GM08714 (cell line): ENCODE data around the gene OR5B21.

Source experiments
- H3K4me3 ChIP-seq: fragments of 200-500 bp; sonication (Bioruptor generic); 2 replicates; pipeline ENCODE4 v1.5.1; 2014; ENCODE audit warnings: mild to moderate bottlenecking, low read length, inconsistent platforms
- ZNF274 ChIP-seq: IDR thresholded peaks from 2 replicates; pipeline ENCODE4 v1.6.1; 2012; ENCODE audit warnings: mild to moderate bottlenecking, low read depth, low read length

Gene OR5B21

GRCh38 chr11:58506935-58507334 lies 970 bp downstream of the OR5B21 start:
- H3K4me3 ChIP-seq = no peak overlapping the region; the same call in none of the 2 replicates
- no peak for TF ChIP-seq ZNF274

GRCh38 chr11:58505849-58506248 lies 2.1 kb downstream of the OR5B21 start:
- TF ChIP-seq ZNF274 = no peak
- no peak overlapping the region for H3K4me3 ChIP-seq

- H3K4me3 ChIP-seq = no peak overlapping the region
- TF ChIP-seq ZNF274 = no peak
Measured at GRCh38 chr11:58504232-58504631, 3.7 kb downstream of the OR5B21 start.

- H3K4me3 ChIP-seq = peak overlapping the region; percentile 26; the same call in 1 of the 2 replicates
- no peak for TF ChIP-seq ZNF274
Measured at GRCh38 chr11:58503361-58503856, 4.5 kb downstream of the OR5B21 start.

DNA sequence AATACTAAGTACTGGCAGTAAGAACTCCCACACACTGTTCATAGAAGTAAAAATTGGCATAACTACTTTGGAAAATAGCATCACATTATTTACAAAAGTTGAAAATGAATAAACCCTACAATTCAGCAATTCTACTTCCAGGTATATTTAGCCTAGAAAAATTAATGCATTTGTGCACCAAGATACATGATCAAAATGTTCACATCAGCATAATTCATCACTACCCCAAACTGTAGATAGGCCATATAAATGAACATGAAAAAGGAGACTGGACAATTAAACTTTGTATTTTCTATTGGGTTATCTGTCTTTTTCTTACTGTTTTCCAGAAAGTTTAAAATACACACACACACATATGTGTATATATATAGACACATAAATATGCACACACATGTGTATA lies 5.9 kb downstream of the OR5B21 start:
- TF ChIP-seq ZNF274 = no peak
- H3K4me3 ChIP-seq = no peak overlapping the region

- TF ChIP-seq ZNF274 = no peak
- H3K4me3 ChIP-seq = no peak overlapping the region
Measured at GRCh38 chr11:58498464-58498863, 9.4 kb downstream of the OR5B21 start.

DNA sequence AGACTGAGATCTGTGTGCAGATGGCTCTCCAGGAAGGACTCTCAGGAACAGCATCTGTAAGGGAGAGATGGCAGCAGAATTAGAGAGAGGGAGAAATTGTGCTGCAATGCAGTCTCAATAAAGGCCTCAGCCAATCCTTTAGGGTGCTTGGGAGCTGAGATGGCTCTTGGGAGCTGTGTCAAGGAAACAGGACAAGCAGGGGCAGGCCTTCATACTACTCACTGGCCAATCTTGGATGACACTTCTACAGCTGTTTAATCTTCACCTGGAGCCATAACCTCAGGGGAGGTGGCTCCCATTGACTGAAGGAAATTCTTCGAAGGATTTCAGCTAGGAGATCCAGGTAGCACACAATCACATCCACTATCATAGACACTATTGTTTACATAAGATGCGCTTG lies 10.0 kb downstream of the OR5B21 start:
- TF ChIP-seq ZNF274 = no peak
- H3K4me3 ChIP-seq = no peak overlapping the region

- TF ChIP-seq ZNF274 = no peak
- no peak overlapping the region for H3K4me3 ChIP-seq
Measured at GRCh38 chr11:58495906-58496305, 12.0 kb downstream of the OR5B21 start.

DNA sequence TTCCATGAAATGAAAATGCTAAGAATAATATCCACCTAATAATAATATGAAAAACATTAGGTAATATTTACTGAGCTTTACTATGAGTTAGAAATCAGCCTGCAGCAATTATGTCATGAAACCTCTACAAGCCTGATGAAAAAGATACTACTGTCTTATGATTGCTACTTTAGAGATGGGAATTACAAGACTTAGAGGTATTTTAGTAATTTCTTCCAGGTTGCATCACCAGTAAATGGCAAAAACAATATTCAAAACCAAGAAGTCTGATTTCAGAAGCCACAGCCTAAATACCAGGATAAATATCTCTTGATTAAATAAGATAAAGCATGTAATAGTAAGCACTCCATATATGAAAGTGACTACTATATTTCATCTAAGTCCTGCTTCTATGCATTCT lies 13.8 kb downstream of the OR5B21 start:
- H3K4me3 ChIP-seq = no peak overlapping the region
- no peak for TF ChIP-seq ZNF274

GRCh38 chr11:58493676-58494075 lies 14.2 kb downstream of the OR5B21 start:
- TF ChIP-seq ZNF274 = no peak
- no peak overlapping the region for H3K4me3 ChIP-seq

DNA sequence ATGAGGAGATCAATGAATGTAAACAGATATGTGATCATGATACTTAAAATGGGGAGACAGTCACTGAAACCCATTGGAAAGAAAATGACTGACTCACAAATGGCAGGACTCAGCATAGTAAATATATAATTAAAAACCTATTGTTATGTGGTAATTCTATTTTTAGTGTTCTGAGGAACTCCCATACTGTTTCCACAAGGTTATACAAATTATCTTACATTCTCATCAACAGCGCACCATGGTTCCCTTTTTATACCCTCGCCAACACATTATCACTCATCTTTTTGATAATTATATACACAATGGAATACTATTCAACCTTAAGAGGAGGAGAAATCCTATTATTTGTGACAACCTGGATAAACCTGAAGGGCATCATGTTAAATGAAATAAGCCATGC lies 17.1 kb downstream of the OR5B21 start:
- TF ChIP-seq ZNF274 = no peak
- H3K4me3 ChIP-seq = no peak overlapping the region

DNA sequence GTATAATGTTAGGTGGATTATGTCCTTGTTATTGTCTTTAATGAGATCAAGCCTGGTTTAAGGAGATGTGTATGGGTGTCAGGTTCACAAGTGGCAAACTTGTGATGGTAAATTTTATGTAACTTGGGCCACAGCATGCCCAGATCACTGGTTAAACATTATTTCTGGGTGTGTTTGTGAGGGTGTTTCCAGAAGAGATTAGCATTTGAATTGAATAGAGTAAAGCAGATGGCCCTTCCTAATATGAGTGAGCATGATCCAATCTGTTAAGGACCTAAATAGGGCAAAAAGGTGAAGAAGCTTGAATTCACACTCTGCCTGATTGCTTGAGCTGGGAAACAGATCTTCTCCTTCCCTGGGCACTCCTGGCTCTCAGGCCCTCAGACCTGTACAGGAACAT lies 20.7 kb downstream of the OR5B21 start:
- H3K4me3 ChIP-seq = no peak overlapping the region
- no peak for TF ChIP-seq ZNF274

DNA sequence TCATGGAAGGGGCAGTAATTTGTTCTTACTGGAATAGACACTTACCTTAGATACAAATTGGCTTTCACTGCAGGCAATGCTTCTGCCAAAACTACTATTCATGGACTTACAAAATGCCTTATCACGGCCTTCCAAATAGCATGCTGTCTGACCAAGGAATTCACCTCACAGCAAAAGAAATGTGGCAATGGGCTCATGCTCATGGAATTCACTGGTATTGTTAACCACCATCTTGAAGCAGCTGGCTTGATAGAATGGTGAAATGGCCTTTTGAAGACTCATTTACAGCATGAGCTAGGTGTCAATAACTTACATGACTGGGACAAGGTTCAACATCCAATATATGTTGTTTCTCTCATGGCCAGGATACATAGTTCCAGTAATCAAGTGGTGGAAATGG lies 21.9 kb downstream of the OR5B21 start:
- TF ChIP-seq ZNF274 = no peak

DNA sequence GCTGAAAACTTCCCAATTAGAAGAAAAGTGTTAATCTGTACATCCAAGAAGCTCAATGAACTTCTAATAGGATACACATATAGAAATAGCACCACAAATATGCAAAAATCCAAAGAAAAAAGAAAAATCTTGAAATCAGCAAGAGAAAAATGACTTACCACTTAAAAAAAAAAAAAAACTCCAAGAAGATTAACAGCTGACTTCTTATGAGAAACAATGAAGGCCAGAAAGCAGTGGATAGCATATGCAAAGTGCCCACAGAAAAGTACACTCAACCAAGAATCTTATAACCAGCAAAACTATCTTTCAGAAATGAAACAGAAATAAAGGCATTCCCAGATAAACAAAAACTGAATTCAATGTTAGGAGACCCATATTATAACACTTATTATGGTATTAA lies 36.0 kb downstream of the OR5B21 start:
- H3K4me3 ChIP-seq = no peak overlapping the region
- no peak for TF ChIP-seq ZNF274

More for the DNA sequence above, 21.9 kb downstream of the OR5B21 start:
- H3K4me3 ChIP-seq = no peak overlapping the region

GRCh38 chr11:58466293-58466692 lies 41.6 kb downstream of the OR5B21 start:
- no peak for TF ChIP-seq ZNF274
- H3K4me3 ChIP-seq = no peak overlapping the region

DNA sequence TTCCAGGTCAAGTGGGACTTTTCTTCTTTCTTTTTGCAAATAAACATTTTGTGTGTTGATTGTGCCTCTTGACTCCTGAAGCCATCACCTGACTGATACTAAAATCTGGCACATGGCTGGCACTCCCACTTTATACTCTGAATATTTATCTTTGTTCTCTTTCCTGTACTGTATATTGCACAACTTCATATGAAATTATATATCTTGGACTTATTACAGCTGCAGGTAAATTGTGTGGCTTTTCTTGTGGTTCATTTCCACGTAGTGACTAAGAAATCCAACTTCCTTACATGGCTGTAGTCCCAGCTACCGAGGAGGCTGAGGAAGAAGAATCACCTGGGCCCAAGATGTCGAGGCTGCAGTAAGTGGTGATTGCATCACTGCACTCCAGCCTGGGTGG lies 42.2 kb downstream of the OR5B21 start:
- TF ChIP-seq ZNF274 = no peak
- no peak overlapping the region for H3K4me3 ChIP-seq
